Measurements from ENCODE around the gene AMHR2.

- TF ChIP-seq, protein P1, sequence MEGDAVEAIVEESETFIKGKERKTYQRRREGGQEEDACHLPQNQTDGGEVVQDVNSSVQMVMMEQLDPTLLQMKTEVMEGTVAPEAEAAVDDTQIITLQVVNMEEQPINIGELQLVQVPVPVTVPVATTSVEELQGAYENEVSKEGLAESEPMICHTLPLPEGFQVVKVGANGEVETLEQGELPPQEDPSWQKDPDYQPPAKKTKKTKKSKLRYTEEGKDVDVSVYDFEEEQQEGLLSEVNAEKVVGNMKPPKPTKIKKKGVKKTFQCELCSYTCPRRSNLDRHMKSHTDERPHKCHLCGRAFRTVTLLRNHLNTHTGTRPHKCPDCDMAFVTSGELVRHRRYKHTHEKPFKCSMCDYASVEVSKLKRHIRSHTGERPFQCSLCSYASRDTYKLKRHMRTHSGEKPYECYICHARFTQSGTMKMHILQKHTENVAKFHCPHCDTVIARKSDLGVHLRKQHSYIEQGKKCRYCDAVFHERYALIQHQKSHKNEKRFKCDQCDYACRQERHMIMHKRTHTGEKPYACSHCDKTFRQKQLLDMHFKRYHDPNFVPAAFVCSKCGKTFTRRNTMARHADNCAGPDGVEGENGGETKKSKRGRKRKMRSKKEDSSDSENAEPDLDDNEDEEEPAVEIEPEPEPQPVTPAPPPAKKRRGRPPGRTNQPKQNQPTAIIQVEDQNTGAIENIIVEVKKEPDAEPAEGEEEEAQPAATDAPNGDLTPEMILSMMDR (IDR thresholded peaks at IDR 0.05), result no peak
- no peak for TF ChIP-seq POLR2A (IDR thresholded peaks at IDR 0.05)
Measured at GRCh38 chr12:53461059-53461458, 37.4 kb downstream of the AMHR2 start.

Measured in testis (tissue), 2 donors.